Stimulated activated CD4-positive, alpha-beta T cell treated with anti-CD3 and anti-CD28 coated beads, Interleukin-4, amount 100 ng/mL, for 24 hours (primary cell): Measurements from ENCODE around the gene STRA8.
"Not testable (repeated sequence)": the region's sequence is repeated elsewhere in the genome, so short reads cannot be mapped to it uniquely, and the experiment has no call there.

ENCODE experiments used
- DNase-seq: peaks from one replicate; pipeline ENCODE4 v3.0.0-alpha.2; 2020

STRA8 gene

GRCh38 chr7:135206941-135207391, 26.7 kb upstream of the STRA8 start:
- no peak for DNase-seq

- no peak for DNase-seq
These were observed 26.1 kb upstream of the STRA8 start for GRCh38 chr7:135207406-135208101.

GRCh38 chr7:135208102-135208793, 25.4 kb upstream of the STRA8 start:
- no peak for DNase-seq

DNA sequence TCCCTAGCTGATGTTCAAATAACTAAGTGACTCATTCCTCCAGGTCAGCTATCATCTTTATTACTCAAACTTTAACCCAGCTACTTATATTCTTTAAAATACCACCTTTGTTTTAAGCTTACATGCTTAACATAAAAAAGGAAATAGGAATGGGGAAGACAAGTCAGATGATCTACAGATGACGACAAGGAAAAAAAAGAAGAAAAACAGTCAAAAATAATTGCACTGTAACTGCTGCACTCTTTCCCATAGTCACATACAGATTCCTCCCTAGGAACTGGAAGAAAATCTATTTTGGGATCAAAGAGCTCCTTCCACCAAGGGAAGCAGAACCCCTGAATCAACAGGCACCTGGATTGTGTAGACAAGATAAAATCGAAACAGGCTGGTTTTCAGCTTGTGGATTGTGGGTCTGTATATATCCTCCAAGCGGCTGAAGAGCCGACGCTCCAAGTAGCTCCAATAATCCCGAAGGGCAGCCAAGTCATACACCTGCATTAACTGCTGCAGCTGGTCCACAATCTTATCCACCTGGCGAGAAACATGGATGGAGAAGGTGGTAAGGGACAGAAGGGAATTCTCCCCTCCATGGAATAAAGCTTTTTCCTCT, 24.3 kb upstream of the STRA8 start:
- DNase-seq = no peak

DNA sequence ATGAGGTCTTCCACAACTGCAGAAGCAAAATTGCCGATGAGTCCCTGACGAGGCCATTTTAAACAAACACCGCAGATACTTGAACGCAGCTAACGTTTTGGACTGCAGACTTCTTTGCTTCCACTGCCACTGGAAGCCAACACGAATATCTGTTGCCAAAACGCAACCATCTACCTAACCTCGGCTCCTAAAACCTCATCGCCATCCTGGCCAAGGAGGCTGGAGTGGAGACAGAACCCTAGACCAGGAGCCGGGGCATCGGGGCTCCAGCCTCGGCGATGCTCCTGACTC, 22.8 kb upstream of the STRA8 start:
- peak; percentile 8 for DNase-seq

DNA sequence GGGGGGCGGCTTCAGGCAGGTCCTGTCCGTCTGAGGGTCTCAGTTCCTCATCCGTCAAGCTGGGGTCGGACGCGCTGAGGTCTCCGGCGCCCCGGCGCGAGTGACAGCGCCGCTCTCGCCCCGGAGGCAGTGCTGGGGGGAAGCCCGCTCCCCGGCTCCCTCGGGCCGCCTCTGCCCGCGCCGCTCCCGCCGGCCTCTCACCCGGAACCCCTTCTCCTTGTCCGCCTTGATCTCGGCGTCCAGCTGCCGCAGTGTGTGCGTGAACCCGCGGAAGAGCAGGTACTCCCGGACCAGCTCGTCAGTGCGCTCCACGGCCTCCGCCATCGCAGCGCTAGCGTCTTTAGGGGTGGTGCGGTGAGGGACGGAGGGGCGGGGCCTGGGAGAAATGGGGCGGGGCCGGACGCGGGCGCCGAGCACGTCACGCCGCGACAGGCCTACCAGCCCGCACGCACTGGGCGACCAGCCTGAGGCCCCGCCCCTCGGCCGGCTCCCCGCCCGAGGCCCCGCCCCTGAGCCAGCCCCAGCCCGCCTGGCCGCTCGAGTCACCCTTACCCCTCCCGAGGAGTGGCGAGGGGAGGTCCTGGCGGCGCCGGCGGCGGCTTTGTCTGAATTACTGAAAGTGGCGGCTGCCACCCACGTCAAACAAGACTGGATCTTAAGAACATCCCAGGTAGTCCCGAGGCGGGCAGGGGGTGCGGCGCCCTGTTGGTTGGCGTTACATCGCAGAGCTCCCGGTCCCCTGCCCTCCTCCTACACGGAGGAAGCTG, 22.3 kb upstream of the STRA8 start, which contains the start of gene WDR91:
Gene WDR91, minus strand, starts transcription at position 348 of the 767 bp plus-strand sequence. Its CDS starts 24 bp downstream, at position 324.
- DNase-seq = peak; percentile 95

DNA sequence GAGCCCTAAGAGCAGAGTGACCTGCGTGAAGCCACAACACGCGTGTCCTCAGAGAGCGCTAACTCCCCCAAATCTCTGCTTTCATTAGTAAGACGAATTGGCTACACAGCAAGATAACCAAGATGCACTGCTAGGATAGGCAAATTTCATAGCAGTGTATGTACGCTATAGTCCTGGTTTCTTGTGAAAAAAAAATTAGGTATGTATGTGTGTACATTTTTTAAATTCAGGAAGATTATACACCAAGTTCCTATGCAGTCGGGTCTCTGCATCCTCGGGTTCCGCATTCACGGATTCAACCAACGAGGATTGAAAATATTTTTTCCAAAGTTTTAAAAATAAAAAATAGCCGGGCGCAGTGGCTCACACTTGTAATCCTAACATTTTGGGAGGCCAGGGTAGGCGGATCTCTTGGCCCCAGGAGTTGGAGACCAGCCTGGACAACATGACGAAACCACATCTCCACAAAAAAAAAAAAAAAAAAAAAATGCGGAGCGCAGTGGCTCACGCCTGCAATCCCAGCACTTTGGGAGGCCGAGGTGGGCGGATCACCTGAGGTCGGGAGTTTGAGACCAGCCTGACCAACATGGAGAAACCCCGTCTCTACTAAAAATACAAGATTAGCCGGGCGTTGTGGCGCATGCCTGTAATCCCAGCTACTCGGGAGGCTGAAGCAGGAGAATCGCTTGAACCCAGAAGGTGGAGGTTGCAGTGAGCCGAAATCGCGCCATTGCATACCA, 21.5 kb upstream of the STRA8 start:
- not testable (repeated sequence) for DNase-seq

DNA sequence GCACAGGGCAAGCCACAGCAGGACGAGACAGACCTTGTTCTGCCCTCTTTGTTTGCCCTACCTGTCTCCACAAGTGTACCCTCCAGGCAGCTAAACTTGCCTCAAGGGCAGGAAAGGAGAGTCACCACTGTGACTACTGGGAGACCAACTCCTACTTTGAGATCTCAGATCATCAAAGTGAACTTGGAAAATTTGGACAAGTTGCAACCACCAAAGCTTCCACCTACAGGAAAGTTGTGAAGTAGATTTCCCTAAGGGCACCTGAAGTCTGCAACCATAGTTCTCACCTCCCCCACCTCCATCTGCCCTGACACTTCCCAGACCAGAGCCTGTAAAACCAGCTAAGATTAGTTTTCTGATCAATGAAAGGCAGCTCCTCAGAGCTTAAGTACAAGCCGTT, 19.8 kb upstream of the STRA8 start:
- DNase-seq = no peak

GRCh38 chr7:135215180-135215579, 18.5 kb upstream of the STRA8 start:
- DNase-seq = no peak

GRCh38 chr7:135215698-135216097, 17.9 kb upstream of the STRA8 start:
- DNase-seq = no peak

DNA sequence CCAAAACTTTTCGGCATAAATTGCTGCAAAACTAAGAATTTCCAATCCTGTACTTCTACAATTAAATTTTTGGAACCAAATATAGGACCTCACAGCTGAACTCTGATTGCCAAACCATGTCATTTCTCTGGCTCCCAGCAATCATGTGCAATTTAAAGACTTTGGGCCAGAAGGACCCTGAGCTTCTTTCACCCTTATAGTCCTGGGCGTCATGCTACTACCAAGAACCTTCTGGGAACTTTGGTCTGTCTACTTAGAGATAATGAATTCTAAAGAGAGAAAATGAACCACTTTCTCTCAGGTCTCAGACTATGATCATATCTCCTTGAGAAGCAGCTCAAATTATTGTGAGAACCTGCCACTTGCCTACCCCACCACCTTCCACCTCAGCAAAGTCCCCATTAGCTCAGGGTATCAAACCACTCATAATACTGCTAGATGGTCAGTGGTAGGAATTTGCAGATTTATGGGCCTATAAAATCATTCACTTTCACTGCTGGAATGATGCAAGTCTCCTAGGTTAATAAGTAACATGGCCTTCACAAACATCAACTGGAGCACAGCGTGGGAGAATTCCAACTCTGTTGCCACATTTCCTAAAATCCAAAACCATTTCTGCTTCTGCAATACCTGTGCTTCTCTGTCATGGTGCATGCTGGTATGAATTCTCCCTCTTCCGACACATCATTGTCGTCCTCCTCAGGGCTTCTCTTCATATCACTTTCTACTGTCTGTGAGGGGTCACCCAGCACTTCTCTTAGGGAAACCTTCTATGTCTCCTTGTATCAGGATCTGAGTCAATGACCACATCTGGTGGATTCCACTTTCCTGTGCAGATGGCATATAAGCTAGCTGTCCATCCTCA, 15.8 kb upstream of the STRA8 start:
- DNase-seq = no peak

GRCh38 chr7:135224027-135224426, 9.6 kb upstream of the STRA8 start:
- no peak for DNase-seq

GRCh38 chr7:135231686-135232085, 2.0 kb upstream of the STRA8 start:
- no peak for DNase-seq

DNA sequence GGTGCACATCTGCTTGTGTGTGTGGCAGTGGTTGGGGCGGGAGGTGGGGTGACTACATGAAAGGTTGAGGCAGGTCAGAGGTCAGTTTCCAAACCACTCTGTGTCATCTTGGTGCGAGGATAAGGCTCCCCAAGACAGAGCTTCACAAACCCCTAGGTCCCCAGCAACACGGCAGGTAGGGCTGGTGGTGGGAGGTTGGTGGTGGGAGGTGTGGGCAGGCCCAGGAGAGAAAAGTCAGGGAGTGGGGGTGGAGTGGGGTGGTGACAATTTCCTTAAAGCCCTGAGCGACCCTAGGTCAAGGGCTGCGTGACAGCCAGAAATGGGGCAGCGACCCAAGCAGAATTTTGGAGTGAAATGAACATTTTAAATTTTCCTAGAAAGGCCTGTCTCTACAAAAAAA, 1.6 kb upstream of the STRA8 start:
- DNase-seq = no peak

- no peak for DNase-seq
These were observed 918 bp upstream of the STRA8 start for GRCh38 chr7:135232720-135233119.

- not testable (repeated sequence) for DNase-seq
These were observed 457 bp downstream of the STRA8 start for GRCh38 chr7:135234095-135234494.

DNA sequence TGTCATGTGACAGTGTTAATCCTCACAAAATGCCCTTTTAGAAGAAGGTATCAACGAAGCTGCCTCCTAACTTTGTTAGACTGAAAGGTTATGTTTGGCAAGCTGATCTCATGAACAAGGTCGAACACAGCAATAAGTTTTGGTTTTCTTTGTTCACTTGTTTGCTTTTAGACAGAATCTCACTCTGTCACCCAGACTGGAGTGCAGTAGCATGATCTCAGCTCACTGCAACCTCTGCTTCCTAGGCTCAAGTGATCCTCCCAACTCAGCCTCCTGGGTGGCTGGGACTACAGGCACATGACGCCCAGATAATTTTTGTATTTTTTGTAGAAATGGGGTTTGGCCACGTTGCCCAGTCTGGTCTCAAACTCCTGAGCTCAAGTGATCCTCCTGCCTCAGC, 1.1 kb downstream of the STRA8 start:
- DNase-seq = no peak

- no peak for DNase-seq
These were observed 2.2 kb downstream of the STRA8 start for GRCh38 chr7:135235841-135236240.

DNA sequence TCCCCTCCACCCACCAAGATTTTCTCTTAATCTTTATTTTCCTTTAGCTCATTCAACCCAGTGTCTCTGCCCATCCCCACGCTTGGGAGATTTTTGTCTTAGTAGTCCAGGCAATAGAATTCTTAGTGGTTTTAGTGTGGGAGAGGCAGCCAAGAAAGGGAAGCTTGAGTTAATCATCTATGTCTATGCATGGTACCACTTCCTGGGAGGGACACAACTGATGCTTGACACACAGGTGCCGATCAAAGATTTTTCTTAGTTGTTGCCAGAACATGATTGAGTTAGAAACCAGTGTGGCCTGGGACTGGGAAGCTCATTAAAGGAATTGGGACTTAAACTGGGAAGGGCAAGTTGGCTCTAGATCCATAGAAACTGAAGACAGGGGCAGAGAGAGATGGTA, 3.1 kb downstream of the STRA8 start:
- no peak for DNase-seq

- DNase-seq = no peak
These were observed 4.6 kb downstream of the STRA8 start for GRCh38 chr7:135238112-135238744.

DNA sequence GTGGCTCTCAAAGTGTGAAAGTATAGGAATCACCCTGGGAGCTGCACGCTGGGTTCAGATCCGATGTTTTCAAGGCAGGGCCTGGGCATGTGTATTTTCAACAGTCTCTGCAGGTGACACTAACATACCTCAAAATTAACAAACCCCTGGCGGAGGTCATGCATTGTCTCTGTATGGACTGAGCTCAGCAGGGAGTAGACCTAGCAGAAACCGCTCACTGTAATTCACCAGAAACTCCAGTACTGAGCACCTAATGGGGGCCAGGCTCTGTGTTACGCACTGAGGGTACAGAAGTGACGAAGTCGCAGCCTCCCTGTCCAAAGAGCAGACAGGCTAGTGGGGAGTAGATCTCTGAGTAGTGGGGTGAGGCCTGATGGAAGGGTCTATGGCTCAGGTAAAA, 5.6 kb downstream of the STRA8 start:
- no peak for DNase-seq
